ENCODE measurements around the gene SLC26A1. TPM values are rescaled to one million over a fixed set of nuclear protein-coding genes. Genes with fewer than 3 reads are reported as not detected.

Gene SLC26A1
- total RNA-seq, 1 donor from 2014 or later, result 2.6 TPM

DNA sequence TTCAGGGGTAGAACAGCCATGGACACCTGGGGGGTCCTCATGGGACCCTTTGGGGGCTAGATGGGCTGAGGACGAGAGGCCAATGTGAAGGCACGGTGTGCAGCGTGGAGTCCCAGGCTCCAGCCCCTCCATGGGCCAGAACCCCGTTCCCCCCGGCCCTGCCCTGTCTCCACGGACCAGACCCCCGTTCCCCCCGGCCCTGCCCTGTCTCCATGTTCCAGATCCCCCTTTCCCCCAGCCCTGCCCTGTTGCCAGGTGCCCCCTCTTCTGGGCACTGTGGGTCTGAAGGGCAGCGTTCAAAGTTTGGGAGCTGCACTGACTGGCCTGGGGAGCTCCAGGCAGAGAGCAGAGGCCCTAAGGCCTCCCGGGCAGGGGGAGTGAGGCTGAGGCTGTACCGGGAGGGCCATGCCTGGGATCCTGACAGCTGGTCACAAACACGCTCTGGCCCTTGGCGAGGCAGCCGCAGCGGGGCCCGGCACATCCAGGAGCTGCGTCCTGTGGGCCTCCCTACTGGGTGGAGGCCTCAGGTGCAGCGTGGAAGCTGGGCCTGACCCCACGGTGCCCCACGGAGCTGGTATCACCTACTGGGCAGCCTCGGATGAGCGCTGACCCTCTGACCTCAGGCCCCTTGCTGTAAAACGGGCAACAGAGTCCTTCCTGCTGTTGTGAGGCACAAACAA lies 28.7 kb downstream of the SLC26A1 start:
- no peak overlapping the region for H3K27ac Mint-ChIP-seq
- TF ChIP-seq, protein P1, sequence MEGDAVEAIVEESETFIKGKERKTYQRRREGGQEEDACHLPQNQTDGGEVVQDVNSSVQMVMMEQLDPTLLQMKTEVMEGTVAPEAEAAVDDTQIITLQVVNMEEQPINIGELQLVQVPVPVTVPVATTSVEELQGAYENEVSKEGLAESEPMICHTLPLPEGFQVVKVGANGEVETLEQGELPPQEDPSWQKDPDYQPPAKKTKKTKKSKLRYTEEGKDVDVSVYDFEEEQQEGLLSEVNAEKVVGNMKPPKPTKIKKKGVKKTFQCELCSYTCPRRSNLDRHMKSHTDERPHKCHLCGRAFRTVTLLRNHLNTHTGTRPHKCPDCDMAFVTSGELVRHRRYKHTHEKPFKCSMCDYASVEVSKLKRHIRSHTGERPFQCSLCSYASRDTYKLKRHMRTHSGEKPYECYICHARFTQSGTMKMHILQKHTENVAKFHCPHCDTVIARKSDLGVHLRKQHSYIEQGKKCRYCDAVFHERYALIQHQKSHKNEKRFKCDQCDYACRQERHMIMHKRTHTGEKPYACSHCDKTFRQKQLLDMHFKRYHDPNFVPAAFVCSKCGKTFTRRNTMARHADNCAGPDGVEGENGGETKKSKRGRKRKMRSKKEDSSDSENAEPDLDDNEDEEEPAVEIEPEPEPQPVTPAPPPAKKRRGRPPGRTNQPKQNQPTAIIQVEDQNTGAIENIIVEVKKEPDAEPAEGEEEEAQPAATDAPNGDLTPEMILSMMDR (IDR thresholded peaks at IDR 0.05; ENCODE audit: unreplicated experiment), result no peak
- H3K36me3 Mint-ChIP-seq (ENCODE audit: insufficient read depth), result peaks cover 1% of the 10 kb centered on the region
- H3K9me3 Mint-ChIP-seq (ENCODE audit: low read depth), result no peaks in the 10 kb centered on the region
- no peaks in the 10 kb centered on the region for H3K4me1 Mint-ChIP-seq (ENCODE audit: low read depth)
- H3K27me3 Mint-ChIP-seq, result no peaks in the 10 kb centered on the region
- no peak overlapping the region for H3K4me3 Mint-ChIP-seq (ENCODE audit: low read depth)
- no peak for DNase-seq (ENCODE audit: low spot score, unreplicated experiment)

DNA sequence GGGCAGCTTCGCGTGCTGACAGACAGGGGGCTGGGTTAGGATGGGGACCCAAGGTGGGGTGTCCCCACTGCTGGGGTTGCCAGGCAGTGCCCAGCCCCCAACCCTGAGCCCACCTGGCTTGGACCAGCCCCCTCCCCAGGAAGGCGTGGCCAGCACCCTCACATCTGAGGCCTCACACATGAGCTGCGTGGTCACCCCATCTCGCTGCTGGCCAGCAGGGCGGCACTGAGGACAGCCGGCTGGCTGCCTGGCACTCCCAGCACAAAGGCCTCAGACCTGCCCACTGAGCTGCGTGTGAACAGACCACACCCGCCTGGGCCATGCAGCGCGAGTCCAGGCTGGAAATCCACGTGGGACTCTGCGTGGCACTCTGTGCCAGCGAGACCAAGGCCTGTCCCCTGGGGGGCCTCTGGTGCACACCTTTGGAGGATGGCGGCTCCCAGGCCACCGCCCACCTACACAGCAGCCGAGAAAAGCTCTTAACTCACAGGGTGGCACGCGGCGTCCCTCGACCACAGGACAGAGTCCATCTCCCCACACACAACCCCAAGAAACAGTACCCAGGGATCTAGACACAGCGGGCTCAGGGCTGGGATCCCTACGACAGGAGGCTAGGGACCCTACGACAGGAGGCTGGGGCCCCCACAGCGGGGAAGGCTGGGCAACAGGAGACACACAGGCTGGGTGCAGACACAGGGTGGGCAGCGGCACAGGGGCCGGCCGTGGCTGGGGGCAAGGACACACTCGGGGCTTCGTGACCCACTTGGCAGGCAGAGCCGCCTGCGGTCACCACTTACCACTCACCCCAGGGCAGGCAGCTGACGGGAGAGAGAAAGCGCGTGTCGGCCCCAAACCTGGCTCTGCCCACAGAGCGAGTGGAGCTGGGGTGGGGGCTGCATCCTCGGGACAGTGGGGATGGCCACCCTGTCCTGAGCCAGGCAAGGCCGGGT lies 29.7 kb downstream of the SLC26A1 start:
- no peaks in the 10 kb centered on the region for H3K9me3 Mint-ChIP-seq (ENCODE audit: low read depth)
- no peak overlapping the region for H3K27ac Mint-ChIP-seq
- no peaks in the 10 kb centered on the region for H3K4me1 Mint-ChIP-seq (ENCODE audit: low read depth)
- H3K36me3 Mint-ChIP-seq (ENCODE audit: insufficient read depth), result peaks cover 1% of the 10 kb centered on the region
- no peaks in the 10 kb centered on the region for H3K27me3 Mint-ChIP-seq
- H3K4me3 Mint-ChIP-seq (ENCODE audit: low read depth), result no peak overlapping the region
- no peak for DNase-seq (ENCODE audit: low spot score, unreplicated experiment)
- TF ChIP-seq, protein P1 (IDR thresholded peaks at IDR 0.05; ENCODE audit: unreplicated experiment), result no peak

DNA sequence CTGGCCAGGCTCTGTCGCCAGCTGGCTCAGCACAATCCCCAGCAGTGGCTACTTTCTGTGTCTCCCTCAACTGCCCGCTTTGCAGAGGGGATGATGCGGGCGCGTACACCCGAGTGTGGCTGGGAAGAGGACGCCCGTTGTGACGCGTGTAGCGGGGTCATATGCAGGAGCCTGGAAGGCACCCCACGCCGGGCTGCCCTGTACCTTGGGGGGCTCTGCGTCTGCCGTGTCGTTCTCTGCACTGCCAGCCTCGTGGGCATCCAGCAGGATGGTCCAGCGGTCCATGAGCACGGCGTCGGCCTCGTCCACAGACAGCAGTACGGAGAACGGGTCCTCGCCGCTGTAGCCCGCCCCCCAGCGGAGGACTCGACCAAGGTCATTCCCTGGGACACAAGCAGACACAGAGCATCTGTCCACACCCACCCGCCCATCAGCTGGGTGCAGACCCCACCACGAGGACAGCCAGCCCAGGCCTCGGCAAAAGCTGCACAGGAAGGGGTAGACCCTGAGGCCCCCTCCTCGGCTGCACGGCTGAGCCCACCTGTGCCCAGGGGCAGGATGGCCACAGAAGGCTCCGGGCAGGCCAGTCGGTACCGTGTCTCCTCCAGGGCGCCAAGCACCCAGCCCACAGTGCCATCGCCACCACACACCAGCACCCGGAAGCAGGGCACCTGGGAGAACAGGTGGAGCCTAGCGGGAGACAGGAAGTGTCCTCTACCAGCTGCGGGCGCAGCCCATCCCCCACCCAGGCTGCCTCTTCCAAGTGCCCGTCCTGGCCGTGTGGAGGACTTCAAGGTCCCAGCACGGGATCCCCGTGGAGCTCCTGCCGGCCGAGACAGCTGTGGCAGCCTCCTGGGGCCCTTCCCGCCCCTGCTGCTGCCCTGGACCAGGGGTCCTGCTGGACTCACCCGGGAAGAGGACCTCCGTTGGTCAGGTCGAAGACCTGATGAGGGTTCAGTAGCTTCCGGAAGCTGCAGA lies 30.7 kb downstream of the SLC26A1 start:
- DNase-seq (ENCODE audit: low spot score, unreplicated experiment), result no peak
- no peaks in the 10 kb centered on the region for H3K4me1 Mint-ChIP-seq (ENCODE audit: low read depth)
- peaks cover 3% of the 10 kb centered on the region for H3K36me3 Mint-ChIP-seq (ENCODE audit: insufficient read depth)
- H3K27ac Mint-ChIP-seq, result no peak overlapping the region
- H3K27me3 Mint-ChIP-seq, result no peaks in the 10 kb centered on the region
- H3K4me3 Mint-ChIP-seq (ENCODE audit: low read depth), result no peak overlapping the region
- H3K9me3 Mint-ChIP-seq (ENCODE audit: low read depth), result no peaks in the 10 kb centered on the region
- TF ChIP-seq, protein P1 (IDR thresholded peaks at IDR 0.05; ENCODE audit: unreplicated experiment), result no peak

DNA sequence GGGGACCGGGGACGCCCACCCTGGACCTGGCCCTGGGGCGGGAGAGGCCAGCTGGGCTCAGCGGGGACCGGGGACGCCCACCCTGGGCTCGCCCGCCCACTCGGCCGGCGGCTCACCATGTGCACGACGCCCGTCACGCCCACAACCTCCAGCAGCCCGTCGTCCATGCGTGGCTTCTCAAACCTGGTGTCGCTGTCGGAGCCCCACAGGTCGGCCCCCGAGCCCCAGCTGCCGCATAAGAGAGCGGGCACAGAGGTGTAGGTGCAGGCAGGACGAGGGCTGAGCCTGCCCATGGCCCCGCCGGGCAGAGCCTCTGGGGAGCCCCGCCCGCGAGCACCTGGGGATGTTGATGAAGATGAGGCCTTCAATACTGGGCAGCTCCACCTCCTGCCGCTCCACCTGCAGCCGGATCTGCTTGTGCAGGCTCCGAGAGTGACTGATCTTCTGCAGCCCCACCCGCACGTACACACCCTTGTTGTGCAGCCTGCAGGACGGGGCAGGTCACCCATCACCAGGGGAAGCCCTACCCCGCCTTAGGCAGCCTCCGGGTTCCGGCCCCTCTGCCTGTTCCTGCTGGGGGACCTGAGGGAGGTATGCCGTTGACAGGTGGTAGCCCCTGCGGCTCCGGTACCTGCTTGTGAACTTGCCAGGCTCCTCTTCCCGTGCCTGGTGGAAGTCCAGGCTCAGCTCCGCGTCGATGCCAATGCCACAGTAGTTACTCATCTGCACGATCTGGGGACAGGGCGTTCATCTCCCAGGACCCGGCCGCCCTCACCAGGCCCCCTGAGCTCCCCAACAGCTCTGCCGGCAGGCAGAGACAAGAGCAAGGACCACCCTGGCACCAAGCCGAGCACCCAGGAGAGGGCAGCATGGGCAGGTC lies 31.6 kb downstream of the SLC26A1 start:
- no peaks in the 10 kb centered on the region for H3K4me1 Mint-ChIP-seq (ENCODE audit: low read depth)
- no peaks in the 10 kb centered on the region for H3K9me3 Mint-ChIP-seq (ENCODE audit: low read depth)
- H3K36me3 Mint-ChIP-seq (ENCODE audit: insufficient read depth), result peaks cover 3% of the 10 kb centered on the region
- H3K27ac Mint-ChIP-seq, result no peak overlapping the region
- H3K4me3 Mint-ChIP-seq (ENCODE audit: low read depth), result no peak overlapping the region
- H3K27me3 Mint-ChIP-seq, result no peaks in the 10 kb centered on the region
- DNase-seq (ENCODE audit: low spot score, unreplicated experiment), result no peak
- TF ChIP-seq, protein P1 (IDR thresholded peaks at IDR 0.05; ENCODE audit: unreplicated experiment), result no peak

Measured in progenitor cell of endocrine pancreas (in vitro differentiated cells).